GM18511 (cell line): Measurements from ENCODE around the gene ALDH2.
"Not testable (repeated sequence)": the region's sequence is repeated elsewhere in the genome, so short reads cannot be mapped to it uniquely, and the experiment has no call there.

ENCODE experiments used
- ATAC-seq: cut with Tn5 transposase; IDR thresholded peaks from one replicate; pipeline ENCODE4 v1.9.1; 2021; ENCODE audit warnings: mild to moderate bottlenecking, moderate library complexity; ENCODE audit not compliant: unreplicated experiment

ALDH2 gene

DNA sequence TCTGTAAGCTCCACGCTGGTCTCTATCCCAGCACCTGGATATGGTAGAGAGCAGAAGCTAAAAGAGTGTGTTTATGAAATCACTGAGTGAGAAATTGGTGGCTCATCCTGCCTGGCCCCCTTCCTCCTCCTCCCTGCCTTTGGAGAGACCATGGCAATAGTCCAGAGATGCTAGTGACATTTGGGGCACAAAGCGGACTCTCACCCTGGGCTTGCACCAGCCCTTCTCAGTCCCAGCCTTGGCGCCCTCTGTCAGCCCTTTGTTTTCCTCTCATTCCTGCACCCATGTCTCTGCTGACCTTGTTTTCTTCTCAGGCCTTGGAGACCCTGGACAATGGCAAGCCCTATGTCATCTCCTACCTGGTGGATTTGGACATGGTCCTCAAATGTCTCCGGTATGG lies 18.2 kb downstream of the ALDH2 start:
- ATAC-seq = no peak

DNA sequence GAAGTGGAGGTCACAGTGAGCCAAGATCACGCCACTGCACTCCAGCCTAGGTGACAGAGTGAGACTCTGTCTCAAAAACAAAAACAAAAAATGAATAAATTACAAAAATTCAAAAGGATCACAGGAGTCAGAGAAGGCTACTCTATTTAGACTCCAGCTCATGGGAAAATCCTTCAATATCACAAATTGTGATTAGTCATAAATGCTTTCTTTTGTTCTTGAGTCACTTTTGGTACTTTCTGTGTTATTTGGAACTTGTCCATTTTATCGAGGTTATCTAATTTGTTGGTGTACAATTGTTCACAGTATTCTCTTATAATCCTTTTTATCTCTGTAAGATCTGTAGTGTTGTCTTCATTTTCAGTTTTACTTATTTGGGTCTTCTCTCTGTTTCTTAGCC lies 18.9 kb downstream of the ALDH2 start:
- no peak for ATAC-seq

DNA sequence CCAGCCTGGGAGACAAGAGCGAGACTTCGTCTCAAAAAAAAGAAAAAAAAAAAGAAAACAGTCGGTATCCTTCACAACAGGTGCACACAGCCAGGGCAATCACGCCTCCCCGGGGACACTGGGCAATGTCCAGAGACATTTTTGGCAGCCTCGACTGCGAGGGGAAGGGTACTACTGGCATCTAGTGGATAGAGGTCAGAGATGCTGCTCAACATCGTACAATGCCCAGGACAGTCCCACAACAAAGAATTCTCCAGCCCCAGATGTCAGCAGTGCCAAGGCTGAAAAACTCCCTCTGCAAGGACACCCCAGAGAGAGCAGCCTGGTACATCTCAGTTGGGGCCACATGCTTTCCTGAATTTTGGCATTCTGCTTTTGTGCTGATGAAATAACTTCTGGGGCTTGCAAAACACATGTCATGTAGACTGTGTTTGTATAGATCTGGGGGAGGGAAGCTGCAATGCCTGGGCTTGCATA lies 21.5 kb downstream of the ALDH2 start:
- no peak for ATAC-seq

DNA sequence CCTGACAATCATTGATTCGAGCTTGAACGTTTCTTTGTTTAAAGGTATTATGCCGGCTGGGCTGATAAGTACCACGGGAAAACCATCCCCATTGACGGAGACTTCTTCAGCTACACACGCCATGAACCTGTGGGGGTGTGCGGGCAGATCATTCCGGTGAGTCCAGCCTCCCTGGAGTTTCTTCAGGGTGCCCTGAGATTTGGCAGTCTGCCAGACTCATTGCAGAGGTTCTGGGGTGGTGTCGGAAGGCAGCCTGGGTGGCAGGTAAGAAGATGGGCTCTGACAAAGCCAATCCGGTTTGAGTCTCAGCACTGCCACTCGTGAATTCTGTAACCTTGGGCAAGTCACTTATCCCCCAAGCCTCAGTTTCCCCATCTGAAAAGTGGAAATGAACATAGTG lies 23.0 kb downstream of the ALDH2 start:
- no peak for ATAC-seq

DNA sequence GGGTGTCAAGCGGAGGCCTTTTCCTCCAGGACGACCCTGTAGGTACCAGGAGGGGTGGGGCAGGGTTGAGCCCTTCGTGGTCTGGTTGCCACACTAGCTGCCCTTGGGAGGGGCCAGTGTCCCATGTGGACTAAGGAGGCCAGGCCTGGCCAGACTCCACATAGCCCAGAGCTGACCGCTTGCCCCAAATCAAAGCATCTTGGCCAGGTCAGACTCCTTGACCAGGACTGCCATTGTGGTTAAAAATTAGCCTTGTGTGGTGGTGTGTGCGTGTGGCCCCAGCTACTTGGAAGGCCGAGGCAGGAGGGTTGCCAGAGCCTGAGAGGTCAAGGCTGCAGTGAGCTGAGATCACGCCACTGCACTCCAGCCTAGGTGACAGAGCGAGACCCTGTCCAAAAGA lies 24.8 kb downstream of the ALDH2 start:
- no peak for ATAC-seq

DNA sequence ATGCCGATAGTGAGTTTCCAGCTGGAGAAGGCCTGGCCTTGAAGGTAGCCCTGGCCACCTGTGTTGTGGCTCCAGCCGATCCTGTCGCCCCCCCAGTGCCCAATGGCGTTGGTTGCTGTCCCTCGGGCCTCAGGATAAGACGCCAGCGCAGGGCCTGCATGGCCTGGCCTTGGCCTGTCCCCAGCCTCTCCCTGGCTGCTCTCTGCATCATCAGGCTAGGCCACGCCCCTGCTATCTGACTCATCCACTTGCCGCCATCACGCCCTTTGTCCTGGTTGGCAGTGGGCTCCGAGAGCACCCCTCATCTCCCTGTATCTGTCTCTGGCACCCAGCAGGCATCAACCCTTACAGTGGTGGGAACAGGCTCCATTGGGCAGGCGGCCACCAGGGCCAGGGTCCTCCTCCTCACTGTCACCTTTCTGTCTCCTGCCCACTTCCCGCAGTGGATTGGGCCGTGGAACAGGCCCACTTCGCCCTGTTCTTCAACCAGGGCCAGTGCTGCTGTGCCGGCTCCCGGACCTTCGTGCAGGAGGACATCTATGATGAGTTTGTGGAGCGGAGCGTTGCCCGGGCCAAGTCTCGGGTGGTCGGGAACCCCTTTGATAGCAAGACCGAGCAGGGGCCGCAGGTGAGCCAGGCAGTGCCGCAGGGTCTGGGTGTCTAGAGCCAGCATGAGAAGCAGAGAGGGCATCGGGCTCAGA lies 25.6 kb downstream of the ALDH2 start:
- ATAC-seq = no peak

DNA sequence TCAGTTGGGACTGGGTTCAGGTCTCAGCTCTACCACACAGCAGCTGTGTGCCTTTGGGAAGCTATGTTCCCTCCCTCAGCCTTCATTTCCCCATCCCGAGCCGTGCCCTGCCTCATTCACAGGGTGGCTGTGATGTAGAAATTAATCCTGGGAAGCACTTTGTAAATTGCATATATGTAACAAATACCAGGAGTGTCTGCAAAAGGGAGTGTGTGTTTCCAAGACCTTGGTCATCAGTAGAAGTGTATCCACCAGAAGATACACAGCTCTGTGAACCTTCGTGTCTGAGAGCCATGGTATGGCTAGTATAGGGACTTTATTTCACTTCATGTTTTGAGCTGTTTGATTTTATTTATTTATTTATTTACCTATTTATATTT lies 26.1 kb downstream of the ALDH2 start:
- ATAC-seq = no peak

DNA sequence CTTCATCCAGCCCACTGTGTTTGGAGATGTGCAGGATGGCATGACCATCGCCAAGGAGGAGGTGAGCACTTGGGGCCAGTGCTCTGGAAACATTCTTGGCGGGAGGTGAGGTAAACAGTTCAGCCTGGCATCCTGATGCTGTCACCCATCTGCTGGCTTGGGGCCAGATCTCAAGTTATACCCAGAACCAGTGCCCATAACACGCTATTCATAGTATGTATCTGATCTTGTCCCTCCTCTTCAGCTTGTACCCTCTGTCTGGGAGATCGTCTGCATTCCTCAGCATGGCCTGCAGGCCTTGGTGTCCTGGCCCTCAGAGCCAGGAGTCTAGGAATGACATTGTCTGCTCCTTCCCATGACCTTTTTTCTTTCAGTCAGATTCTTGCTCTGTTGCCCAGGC lies 31.4 kb downstream of the ALDH2 start:
- no peak for ATAC-seq

DNA sequence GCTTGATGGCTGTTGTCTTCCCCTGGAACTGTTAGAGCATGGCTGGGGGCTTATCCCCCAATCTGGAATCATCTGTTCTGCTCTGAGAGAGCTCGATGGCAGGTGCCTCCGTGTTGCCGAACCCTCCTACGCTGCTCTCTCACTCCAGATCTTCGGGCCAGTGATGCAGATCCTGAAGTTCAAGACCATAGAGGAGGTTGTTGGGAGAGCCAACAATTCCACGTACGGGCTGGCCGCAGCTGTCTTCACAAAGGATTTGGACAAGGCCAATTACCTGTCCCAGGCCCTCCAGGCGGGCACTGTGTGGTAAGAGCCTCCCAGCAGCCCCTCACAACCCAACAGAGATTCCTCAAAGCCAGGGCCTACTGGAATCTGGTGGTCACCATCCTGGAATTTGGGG lies 33.0 kb downstream of the ALDH2 start:
- no peak for ATAC-seq

DNA sequence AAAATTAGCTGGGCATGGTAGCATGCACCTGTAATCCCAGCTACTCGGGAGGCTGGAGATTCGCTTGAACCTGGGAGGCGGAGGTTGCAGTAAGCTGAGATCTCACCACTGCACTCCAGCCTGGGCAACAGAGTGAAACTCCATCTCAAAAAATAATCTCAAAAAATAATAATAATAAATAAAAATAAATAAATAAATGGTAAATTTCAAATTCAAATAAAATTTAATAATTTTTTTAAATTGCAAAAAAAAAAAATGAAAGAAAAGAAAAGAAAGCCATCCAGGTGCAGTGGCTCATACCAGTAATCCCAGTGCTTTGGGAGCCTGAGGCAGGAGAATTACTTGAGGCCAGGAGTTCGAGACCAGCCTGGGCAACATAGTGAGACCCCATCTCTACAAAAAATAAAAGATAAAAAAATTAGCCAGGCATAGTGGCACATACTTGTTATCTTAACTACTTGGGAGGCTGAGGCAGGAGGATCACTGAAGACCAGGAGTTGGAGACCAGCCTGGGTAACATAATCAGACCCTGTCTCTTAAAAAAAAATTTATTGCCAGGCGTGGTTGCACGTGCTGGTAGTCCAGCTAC lies 36.4 kb downstream of the ALDH2 start:
- no peak for ATAC-seq

DNA sequence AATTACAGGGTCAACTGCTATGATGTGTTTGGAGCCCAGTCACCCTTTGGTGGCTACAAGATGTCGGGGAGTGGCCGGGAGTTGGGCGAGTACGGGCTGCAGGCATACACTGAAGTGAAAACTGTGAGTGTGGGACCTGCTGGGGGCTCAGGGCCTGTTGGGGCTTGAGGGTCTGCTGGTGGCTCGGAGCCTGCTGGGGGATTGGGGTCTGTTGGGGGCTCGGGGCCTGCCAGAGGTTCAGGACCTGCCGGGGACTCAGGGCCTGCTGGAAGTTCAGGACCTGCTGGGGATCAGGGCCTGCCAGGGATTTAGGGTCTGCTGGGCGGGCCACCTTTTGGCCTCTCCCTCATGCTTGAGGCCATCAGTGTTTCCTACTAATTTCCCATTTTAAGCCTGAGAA lies 37.1 kb downstream of the ALDH2 start:
- ATAC-seq = no peak

DNA sequence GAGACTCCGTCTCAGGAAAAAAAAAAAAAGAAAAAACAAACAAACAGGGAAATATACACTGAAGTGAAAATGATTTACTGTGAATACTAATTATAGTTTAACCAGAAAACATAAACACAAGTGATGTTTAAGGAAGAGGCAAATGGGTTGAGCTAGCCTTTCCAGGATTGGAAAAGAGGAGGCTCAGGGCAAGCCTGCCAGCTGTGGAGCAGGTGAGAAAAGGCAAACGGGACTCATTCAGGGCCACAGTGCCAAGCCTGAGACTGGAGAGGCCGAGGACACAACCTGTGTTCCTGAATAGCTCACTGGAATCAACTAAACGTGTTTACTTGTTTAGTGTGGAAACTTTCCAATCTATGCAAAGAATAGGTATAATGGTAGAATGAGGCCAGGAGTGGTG lies 39.6 kb downstream of the ALDH2 start:
- no peak for ATAC-seq

DNA sequence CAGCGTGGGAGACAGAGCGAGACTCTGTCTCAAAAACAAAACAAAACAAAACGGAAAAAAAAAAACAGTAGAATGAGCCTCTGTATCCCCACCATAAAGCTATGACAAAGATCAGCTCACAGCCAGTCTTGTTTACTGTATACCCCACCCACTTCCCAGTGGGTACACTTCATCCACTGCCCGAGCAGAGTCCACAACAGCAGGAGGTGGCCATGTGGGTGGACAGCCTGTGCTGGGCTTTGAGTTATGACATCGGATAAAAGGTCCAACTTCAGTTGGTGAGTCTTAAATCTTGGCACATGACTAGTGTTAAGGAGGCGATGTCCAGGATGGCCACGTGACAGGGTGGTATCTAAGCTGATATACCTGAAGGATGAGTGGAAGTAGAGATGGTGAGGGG lies 40.5 kb downstream of the ALDH2 start:
- no peak for ATAC-seq

DNA sequence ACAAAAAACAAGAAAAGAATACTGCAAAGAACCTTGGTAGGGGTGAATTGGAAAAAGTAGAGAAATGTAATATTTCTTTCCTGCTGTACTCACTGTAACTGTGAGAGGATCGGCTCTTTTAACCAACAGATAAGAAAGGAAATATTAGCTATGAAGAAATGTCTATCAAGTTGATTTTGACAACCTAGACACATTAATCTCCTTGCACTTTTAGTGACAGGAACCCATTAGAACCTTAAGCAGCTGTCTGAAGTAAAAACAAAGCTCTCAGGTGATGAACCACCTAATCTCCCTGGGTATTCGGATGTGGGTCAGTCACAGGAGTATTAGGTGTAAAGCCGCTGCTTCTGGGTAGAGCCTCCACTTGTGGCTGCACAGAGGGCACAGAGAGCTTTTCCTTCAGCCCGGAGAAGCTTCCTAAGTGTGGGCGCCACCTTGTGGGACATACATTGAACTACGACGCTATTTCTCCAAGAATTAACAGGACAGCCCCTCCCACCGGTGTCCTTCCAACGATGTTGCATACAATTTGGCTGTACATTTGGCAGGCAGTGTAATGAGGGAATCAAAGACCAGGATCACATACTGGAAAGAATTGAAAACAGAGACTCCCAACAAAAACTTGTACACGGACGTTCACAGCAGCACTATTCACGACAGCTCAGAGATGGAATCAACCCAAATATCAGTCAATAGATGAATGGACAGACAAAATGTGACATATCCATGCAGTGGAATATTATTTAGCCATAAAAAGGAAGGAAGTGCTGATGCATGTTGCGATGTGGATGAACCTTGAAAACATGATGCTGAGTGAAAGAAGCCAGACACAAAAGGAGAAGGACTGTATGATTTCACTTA lies 46.4 kb downstream of the ALDH2 start:
- no peak for ATAC-seq

DNA sequence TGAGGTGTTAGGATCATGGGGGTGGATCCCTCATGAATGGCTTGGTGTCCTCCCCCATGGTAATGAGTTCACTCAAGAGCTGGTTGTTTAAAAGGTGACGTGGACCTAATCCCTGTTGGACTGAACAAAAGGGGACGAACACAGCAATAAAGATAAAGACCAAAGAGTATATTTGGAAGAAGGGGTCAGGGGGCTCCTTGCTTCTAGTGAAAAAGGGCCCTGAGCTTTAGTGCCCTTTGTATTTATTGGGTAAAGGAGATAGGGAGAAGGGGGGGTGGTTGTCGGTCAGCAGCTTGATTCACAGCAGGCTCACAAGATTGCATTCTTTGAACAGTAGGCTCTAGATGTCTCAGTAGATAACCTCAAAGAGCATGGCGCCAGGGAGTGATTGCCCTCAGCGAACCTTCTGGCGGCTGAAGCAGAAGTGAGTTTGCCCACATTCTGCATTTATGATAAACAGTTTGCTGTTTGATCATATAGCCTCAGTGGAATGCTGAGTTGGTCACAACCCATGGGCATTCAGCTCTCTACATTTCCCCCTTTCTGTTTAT lies 49.4 kb downstream of the ALDH2 start:
- ATAC-seq = no peak

DNA sequence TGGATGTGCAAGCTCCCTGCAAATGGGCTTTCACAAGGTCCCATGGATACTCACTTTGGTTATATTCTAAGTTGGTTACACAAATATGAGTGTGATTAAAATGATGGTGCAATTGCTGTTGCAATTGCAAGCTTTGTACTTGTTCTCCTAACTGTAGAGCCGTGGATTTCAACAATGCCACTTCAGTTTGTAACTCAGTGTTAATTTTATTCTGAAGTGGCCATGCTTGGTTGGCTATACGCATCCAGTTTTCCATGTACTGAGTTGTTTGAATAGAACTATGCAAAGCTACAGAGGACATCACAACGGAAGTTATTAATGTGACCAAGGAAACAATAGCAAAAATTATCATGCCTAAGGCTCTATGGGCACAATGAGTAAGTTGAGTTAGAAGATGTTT lies 50.2 kb downstream of the ALDH2 start:
- ATAC-seq = not testable (repeated sequence)

DNA sequence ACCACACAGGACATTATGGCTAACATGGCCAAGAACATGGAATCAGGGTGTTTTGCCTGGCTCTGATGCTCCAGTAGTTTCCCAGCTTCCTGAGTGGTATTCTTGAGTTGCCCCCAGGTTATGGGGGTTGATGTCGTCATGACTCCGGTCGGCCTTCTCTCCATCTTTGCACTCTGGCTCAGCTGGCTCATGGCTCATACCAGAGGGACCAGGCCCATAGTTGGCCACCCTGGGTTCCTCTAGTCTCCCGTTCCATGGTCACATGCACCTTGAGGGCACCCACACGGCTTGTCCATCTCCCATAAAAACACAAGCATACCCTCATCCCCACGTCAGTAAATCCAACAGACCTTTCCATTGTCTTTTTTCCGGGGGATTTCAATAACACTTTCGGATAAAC lies 51.6 kb downstream of the ALDH2 start:
- no peak for ATAC-seq

DNA sequence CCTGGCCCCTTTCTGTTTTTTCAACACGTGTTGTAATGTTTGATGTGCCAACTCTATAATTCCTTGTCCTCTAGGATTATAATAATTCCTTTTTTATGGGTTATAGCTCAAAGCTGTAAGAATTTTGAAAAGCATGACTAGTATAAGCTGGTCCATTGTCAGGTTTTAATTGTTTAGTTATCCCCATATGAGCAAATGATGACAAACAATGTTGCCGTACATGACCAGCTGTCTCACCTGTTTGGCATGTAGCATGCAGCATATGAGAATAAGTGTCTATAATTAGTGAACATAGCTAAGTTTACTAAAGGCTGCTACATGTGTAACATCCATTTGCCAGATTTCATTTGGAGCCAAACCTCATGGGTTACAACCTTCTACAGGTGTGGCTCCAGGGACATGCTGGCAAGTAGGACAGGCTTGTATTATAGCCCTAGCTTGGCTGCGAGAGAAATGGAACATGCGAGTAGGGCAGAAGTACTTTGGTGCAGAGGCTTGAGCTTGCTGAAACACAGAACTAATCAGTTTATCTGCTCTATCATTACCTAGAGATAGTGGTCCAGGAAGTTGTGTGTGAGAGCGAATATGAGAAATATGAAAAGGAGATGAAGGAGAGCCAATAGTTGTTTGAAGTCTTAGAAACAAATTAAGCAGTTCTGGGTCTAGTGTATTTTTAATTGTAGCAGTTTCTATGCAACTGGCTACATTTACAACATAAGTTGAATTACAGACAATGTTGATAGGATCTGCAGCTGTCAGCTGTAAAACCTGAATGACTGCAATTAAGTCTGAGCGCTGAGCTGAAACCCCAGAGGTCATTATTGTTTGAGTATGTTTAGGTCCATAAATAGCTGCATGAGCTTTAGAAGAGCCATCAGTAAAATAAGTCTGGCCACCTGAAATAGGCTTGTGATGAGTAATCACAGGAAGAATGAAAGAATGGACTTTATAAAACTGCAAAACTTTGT lies 52.7 kb downstream of the ALDH2 start:
- ATAC-seq = no peak

DNA sequence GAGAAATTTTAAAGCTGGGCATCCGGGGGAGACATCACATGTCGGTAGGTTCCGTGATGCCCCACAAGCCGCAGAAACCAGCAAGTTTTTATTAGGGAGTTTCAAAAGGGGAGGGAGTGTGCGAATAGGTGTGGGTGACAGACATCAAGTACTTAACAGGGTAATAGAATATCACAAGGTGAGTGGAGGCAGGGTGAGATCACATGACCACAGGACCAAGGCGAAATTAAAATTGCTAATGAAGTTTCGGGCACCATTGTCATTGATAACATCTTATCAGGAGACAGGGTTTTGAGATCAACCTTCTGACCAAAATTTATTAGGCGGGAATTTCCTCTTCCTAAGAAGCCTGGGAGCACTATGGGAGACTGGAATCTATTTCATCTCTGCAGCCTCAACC lies 54.1 kb downstream of the ALDH2 start:
- not testable (repeated sequence) for ATAC-seq

DNA sequence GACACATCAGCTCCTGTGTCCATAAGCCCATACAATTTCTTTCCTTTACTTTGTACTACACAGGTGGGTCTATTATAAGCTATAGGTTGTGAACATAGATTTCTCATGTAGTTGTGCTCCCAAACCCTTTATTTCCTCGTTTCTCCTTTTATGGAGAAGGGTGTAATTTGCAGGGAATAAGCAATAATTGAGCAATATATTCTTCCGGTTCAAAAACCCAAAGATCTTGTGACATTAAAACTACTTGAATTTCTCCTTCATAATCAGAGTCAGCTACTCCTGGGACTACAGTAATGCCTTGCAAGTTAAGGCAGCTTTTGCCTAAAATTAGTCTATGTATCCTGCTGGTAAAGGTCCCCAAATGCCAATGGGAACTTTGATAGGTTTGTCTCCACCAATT lies 56.2 kb downstream of the ALDH2 start:
- ATAC-seq = no peak

DNA sequence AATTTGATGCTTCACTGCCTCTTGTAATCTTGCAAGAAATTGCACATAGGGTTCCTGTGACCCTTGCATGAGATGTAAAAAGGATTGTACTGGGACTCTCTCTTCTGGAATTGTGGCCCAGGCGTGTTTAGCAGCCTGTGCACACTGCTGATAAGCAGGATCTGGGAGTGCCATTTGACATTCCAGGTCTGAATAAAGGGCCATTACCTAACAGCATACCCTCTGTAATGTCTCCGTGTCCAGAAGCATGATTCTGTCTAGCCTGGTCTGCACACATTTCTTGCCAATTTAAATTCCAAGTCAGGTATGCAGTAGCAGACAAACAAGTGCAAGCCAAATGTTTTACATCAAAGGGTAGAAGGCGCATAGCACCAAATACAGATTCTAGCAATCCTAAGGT lies 57.2 kb downstream of the ALDH2 start:
- no peak for ATAC-seq
